ENCODE results near the gene IQUB. TPM values are rescaled to one million over a fixed set of nuclear protein-coding genes. Genes with fewer than 3 reads are reported as not detected.
"Not testable (repeated sequence)": the region's sequence is repeated elsewhere in the genome, so short reads cannot be mapped to it uniquely, and the experiment has no call there.

IQUB gene
- polyA plus RNA-seq, 3 donors, result 0.11 to 0.13 TPM; not detected in 1

DNA sequence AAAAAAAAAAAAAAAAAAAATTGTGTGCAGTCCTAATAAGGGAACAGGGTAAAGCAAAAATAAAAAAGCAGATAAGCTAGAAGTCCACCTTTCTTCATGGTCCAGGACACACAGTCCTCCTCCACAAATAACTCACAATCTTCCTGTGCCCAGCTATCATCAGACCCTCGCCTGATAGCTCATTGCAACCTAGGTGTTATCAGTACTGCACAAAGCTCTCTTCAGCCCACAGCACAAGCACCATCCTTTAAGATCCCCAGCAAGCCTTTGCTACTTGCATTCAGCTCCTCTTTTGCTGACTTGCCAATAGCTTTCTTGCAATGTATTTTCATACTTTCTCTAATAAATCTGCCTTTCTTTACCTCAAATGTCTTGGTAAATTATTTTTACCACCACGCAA, 18.2 kb upstream of the IQUB start:
- whole genome bisulfite sequencing, 3 donors, result 96 to 99% (median 98%) methylated on average over 2 of the region's 2 CpGs
- no peak overlapping the region for H3K27ac ChIP-seq (ENCODE audit: low read depth, low read length)

DNA sequence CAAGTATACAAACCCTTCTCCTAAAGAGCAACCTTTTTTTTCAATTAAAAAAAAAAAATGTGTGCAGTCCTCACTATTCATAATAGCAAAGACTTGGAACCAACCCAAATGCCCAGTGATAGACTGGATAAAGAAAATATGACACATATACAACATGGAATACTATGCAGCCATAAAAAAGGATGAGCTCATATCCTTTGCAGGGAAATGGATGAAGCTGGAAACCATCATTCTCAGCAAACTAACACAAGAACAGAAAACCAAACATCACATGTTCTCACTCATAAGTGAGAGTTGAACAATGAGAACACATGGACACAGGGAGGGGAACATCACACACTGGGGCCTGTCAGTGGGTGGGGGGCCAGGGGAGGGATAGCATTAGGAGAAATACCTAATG, 17.7 kb upstream of the IQUB start:
- not testable (repeated sequence) for H3K27ac ChIP-seq (ENCODE audit: low read depth, low read length)

DNA sequence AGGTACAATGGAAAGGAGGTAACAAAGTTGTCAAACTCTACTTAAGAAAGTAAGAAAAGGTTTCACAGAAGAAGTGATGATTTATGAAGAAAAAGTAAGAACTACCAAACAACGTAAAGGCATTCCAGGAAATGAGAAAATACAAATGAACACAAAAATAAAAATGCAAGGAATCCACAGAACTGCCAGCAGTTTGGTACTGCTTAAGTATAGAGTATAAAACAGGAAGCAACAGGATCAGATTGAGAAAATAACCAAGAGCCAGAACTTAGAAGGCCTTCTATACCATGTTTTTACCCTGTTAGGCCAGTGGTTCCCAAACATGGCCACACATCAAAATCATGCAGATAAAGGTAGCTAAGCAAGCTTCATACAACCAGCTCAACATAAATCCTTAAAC, 14.0 kb upstream of the IQUB start:
- H3K27ac ChIP-seq (ENCODE audit: low read depth, low read length), result no peak overlapping the region
- 79 to 89% (median 89%) methylated on average over 1 of the region's 1 CpG for WGBS, 3 donors

DNA sequence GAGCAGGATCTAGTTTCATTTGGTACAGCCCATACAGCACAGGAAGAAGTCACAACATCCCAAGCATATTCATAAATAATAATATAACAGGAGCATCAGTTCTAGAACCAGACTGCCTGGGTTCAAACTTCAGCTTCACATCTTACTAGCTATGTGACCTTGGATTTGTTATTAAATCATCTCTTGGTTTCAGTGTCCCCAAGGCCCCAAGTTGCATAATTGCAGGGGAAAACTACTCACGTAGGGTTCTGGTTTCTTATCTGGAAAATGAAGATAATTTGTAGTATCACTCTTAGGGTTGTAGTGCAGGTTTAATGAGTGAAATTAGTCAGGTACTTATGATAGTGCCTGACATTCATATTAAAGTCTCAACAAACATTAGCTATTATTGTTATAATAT, 5.5 kb upstream of the IQUB start:
- H3K27ac ChIP-seq (ENCODE audit: low read depth, low read length), result no peak overlapping the region
- 23 to 45% (median 32%) methylated on average over 1 of the region's 1 CpG for WGBS, 3 donors

DNA sequence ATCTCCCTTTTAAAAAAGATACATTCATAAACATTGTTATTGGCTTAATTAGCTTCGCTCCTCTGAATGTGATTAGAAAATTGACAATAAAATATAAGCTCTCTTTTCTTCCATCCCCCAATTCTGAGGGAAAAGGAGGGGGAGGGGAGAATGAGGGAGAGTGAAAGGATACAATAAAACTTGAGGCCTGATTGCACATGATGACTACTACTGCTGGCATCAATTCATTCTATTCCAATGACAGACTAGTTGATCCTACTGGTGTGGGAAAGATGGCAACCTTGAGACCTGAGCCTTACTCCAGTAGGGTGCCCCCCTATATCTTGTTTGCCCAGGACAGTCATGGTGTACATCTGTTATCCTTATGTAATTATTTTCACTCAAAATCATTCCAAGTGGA, 4.5 kb upstream of the IQUB start:
- 96 to 100% (median 97%) methylated on average over 1 of the region's 1 CpG for WGBS, 3 donors
- no peak overlapping the region for H3K27ac ChIP-seq (ENCODE audit: low read depth, low read length)

DNA sequence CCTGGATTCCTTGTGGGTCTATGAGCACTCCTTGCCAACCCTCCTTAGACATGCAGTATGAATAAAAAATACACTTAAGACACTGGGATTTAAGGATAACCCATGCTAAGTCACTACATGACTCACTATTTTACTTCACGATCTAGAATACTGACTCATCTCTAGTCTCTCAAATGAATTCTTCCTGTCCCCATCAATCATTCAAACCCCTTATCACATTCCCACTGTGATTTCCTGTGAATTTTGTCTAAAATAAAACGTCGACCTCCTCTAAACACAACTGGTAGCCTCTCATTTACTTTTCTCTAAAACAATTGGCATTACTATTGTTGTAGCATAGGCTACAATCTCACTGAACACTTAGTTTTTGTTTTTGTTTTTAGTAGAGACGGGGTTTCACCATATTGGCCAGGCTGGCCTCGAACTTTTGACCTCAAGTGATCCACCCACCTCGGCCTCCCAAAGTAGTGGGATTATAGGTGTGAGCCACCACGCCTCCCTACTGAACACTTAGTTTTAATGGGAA, 3.9 kb upstream of the IQUB start:
- 58 to 70% (median 62%) methylated on average over 7 of the region's 7 CpGs for WGBS, 3 donors
- H3K27ac ChIP-seq (ENCODE audit: low read depth, low read length), result no peak overlapping the region

DNA sequence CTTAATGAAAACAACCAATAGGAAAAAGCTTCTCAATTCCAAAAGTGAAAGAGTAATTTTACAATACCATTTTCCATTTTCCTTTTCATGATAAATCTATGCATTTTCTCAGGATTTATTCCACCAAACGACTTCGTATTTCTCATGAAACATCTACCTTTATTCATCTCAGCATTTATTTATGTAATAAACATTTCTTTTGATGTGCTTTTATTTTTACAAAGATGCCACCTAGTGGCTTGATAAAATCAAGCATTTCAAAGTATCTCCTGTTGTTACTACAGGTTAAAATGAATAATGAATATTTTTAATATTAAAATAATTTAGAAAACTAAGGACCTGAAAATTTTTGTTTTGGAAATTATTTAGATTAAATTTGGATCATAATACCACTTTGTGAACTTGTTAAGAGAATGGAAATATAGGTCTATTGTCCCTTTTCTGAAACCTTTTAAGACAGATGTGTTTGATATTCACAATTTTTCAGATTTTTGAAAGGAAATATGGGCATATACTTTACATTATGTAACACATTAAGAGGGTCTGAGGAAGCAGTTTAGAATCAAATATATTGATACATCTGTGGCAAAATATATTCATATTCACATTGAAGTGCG, 2.7 kb upstream of the IQUB start:
- H3K27ac ChIP-seq (ENCODE audit: low read depth, low read length), result no peak overlapping the region
- WGBS, 3 donors, result 24 to 47% (median 32%) methylated on average over 3 of the region's 3 CpGs

DNA sequence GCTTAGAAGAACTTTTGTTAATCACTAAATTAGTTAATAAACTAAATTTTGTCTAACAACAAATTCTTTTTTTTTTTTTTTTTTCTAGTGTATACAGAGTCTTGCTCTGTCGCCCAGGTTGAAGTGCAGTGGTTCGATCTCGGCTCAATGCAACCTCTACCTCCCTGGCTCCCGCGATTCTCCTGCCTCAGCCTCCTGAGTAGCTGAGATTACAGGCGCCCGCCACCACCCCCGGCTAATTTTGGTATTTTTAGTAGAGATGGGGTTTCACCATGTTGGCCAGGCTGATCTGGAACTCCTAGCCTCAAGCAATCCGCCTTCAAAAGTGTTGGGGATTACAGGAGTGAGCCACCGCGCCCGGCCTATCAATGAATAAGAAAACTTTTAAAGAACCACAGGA, 1.1 kb upstream of the IQUB start:
- H3K27ac ChIP-seq (ENCODE audit: low read depth, low read length), result no peak overlapping the region
- 90 to 94% (median 92%) methylated on average over 12 of the region's 12 CpGs for WGBS, 3 donors

DNA sequence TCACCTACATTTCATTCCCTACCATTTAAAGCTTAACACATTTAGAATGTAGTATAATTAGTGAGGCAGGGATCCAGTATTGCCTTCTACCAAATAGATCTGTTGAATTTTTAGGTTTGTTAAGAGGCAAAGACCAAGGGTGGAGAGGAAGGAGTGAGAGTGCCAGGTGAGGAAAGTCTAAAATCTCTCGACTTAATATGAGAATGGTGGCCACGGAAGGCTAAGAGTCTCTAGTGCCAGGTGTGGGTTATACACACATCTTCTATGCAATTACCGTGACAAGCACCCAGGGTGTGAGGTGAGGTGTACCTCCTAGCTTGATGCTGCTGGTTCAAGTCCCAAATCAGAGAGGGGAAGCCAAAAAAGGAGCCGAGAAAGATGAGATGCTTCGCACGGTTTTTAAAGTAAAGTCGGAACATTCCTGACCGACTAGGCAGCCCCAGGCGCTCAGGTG, 439 bp downstream of the IQUB start:
- H3K27ac ChIP-seq (ENCODE audit: low read depth, low read length), result no peak overlapping the region
- 2 to 5% (median 4%) methylated on average over 9 of the region's 9 CpGs for WGBS, 3 donors

DNA sequence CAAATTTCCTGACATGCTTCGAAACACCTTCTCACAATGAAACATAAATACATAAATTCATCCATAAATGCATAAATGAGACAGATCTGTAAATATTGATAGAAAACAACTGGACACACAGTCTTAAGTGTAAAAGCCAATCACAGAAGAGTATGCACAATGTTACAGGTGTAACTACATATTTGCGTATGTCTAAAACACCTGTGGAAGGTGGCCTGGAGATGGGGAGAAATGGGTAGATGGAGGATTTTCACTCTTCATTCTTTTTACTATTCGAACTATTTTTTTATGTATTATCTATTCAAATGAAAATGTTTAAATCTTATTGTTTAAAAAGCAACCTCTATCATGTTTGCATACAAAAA, 860 bp downstream of the IQUB start:
- H3K27ac ChIP-seq (ENCODE audit: low read depth, low read length), result no peak overlapping the region
- 46 to 84% (median 81%) methylated on average over 3 of the region's 3 CpGs for WGBS, 3 donors

DNA sequence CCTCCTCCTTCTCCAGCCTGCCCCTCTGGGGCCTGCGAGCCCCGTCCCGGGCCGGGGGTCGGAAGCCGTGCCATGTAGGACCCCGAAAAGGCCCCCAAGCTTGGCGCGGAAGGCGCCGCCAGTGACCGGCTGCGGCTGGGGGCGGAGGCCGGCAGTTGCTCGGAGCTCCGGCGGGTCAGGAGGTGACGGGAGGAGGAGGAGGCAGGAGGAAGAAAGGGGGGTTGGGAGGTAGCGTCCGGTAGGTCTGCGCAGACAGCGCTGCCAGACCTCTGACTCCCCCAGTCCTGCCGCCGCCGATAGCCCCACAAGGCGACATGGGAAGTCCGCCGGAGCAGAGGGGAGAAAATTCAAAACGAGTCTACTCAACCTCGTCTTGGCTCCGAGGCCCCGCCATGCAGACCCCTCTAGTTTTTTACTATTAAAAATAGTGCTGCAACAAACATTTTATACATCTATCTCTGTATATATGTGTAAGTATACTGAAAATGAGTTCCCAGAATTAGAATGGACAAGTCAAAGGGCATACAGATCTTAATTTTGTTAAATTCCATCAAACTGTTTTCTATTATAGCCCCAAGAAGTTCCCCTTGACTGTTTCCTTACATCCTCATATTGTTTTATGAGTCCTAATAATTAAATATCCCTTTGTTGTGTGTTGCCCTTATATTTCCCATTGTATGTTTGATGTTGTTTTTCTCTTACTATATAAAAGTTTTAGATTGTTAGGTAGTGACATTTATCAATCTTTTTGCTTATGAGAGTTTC, 1.4 kb downstream of the IQUB start:
- WGBS, 3 donors, result 3 to 8% (median 4%) methylated on average over 7 to 30 of the region's 33 CpGs
- H3K27ac ChIP-seq (ENCODE audit: low read depth, low read length), result not testable (repeated sequence)

DNA sequence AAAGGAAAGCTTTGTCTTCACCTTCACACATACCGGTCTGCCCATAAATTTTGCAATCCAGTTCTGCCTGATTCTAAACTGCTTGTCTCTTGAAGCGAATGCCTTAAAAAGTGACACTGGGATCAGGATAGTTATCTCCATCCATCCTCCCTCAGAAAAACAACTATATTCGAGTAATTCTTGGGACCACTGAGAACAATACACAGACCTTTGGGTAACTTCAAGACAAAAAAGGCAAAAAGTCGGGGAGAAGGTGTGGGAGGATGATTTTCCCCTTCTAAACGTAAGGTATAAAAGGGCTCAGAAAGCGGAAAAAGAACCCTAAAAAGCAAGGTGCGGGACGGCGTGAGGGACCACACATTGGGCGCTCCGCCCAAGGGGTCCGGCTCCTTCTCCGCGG, 2.1 kb downstream of the IQUB start:
- H3K27ac ChIP-seq (ENCODE audit: low read depth, low read length), result not testable (repeated sequence)
- 13 to 24% (median 22%) methylated on average over 4 to 5 of the region's 14 CpGs for WGBS, 3 donors

DNA sequence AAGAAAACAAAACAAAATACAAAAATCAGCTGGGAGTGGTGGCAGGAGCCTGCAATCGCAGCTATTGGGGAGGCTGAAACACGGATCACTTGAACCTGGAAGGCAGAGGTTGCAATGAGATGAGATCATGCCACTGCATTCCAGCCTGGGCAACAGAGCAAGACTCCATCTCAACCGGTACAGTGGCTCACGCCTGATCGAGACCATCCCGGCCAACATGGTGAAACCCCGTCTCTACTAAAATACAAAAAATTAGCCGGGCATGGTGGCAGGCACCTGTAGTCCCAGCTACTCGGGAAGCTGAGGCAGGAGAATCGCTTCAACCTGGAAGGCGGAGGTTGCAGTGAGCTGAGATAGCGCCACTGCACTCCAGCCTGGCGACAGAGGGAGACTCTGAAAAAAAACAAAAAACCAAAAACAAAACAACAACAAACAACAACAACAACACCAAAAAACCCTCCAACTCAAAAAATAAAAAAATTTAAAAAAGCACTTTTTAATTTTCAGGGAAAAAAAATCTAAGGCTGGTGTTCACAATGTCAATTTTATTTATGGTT, 4.3 kb downstream of the IQUB start:
- not testable (repeated sequence) for H3K27ac ChIP-seq (ENCODE audit: low read depth, low read length)
- WGBS, 3 donors, result 96% methylated on average over 13 of the region's 13 CpGs

DNA sequence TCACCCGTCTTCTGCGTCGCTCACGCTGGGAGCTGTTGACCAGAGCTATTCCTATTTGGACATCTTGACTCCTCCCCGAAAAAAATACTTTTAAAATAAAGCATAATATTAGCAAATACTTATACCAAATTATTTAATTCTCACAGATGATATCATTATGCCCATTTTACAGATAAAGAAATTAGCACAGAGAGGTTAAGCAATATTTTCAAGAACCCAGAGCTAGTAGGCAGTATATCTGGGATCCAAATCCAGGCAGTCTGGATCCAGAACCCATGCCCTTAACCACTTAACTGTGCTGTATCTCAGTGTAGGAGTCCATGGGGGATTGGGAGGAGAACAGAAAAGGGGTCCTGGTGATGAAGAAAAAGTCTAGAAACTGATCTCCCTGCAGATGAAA, 6.1 kb downstream of the IQUB start:
- no peak overlapping the region for H3K27ac ChIP-seq (ENCODE audit: low read depth, low read length)
- WGBS, 3 donors, result 95 to 97% (median 96%) methylated on average over 5 of the region's 5 CpGs

DNA sequence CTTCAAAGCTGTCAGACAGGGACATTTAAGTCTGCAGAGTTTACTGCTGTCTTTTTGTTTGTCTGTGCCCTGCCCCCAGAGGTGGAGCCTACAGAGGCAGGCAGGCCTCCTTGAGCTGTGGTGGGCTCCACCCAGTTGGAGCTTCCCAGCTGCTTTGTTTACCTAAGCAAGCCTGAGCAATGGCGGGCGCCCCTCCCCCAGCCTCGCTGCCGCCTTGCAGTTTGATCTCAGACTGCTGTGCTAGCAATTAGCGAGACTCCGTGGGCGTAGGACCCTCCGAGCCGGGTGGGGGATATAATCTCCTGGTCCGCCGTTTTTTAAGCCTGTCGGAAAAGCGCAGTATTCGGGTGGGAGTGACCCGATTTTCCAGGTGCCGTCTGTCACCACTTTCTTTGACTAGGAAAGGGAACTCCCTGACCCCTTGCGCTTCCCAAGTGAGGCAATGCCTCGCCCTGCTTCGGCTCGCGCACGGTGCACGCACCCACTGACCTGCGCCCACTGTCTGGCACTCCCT, 6.6 kb downstream of the IQUB start:
- WGBS, 3 donors, result 88 to 92% (median 90%) methylated on average over 11 to 19 of the region's 24 CpGs
- H3K27ac ChIP-seq (ENCODE audit: low read depth, low read length), result not testable (repeated sequence)

DNA sequence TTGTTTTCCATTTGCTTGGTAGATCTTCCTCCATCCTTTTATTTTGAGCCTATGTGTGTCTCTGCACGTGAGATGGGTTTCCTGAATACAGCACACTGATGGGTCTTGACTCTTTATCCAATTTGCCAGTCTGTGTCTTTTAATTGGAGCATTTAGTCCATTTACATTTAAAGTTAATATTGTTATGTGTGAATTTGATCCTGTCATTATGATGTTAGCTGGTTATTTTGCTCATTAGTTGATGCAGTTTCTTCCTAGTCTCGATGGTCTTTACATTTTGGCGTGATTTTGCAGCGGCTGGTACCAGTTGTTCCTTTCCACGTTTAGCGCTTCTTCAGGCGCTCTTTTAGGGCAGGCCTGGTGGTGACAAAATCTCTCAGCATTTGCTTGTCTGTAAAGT, 7.9 kb downstream of the IQUB start:
- 87 to 94% (median 92%) methylated on average over 6 of the region's 7 CpGs for WGBS, 3 donors
- not testable (repeated sequence) for H3K27ac ChIP-seq (ENCODE audit: low read depth, low read length)

DNA sequence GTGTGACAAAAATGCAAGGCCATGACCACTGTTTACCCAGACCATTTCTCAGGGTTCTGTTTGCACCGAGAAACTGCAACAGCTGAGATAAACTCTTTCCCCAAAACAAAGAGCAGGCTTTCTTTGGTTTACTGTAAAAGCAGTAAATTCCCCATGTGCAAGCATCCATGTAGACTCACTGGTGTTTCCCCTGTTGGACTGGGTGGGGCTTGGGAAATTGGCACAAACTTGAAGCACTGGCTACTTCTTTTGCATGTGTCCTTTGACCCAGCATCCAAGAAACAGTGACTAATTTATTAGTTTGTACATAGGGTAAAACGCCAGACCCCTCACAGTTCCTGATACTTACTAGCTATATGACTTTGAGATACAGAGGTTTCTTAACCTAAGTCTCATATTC, 12.3 kb downstream of the IQUB start:
- no peak overlapping the region for H3K27ac ChIP-seq (ENCODE audit: low read depth, low read length)
- WGBS, 3 donors, result 49 to 76% (median 64%) methylated on average over 2 of the region's 2 CpGs

DNA sequence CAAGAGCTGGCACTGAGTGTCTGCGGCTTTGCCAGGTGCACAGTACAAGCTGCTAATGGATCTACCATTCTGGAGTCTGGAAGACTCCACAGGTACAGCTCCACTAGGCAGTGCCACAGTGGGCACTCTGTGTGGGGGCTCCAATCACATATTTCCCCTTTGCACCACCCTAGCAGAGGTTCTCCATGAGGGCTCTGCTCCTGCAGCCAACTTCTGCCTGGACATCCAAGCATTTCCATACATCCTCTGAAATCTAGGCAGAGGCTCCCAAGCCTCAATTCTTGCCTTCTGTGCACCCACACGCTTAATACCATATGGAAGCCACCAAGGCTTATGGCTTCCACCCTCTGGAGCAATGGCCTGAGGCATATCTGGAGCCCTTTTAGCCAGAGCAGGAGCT, 29.2 kb downstream of the IQUB start:
- H3K27ac ChIP-seq (ENCODE audit: low read depth, low read length), result no peak overlapping the region
- 91 to 100% (median 95%) methylated on average over 2 of the region's 2 CpGs for WGBS, 3 donors

DNA sequence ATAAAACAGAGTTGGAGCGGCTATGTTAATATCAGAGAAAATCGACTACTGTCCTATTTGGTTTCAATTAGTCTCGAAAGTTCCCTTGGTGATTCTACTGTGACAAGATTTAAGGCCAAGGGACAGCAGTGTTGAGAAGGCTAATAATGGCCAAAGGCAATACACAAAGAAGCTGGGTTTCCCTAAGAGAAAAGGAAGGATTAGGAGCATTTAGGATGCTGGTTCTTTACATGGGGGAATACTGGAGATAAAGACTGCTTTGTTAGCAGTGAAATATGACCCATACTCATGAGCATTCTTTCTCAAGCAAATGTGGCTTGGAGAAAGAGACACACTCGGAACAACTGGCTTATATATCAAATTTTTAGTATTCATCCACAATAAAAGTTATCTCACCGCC, 32.2 kb downstream of the IQUB start:
- 83 to 88% (median 87%) methylated on average over 5 of the region's 5 CpGs for WGBS, 3 donors
- H3K27ac ChIP-seq (ENCODE audit: low read depth, low read length), result no peak overlapping the region

Data from adipose tissue (tissue), 3 donors.